Caco-2 (cell line): Measurements from ENCODE around the gene PGC. TPM values are rescaled to one million over a fixed set of nuclear protein-coding genes. Genes with fewer than 3 reads are reported as not detected.

ENCODE experiments used
- BruUV-seq: library from RNA; stranded (reverse); fragments of 400-500 nt; replicated peaks from 2 replicates; lab custom pipeline; 2021; lab: Mats Ljungman, UMichigan
- CTCF ChIA-PET: fragments of 300-600 bp; sonication (Branson Sonifier 250); formaldehyde crosslinking; loops from one replicate; lab custom pipeline; 2022; ENCODE audit warnings: antibody characterized with exemption; lab: Charles Lee
- POLR2A ChIA-PET: fragments of 300-600 bp; sonication (Branson Sonifier 250); formaldehyde crosslinking; loops from one replicate; lab custom pipeline; 2022; ENCODE audit warnings: antibody characterized with exemption; lab: Charles Lee
- DNase-seq, 2 experiments: peaks; one replicate each; pipeline versions ENCODE4 v3.0.0 to v3.0.0-alpha.2; 2020 to 2022
- H3K27me3 ChIP-seq: replicated peaks from 2 replicates; pipeline ENCODE4 v1.6.0; 2011; ENCODE audit warnings: low read length; ENCODE audit not compliant: control insufficient read depth, insufficient read depth
- H3K36me3 ChIP-seq: 2 replicates; pipeline ENCODE4 v1.5.1; 2011; ENCODE audit warnings: low read length; ENCODE audit not compliant: control insufficient read depth, insufficient read depth
- H3K4me1 ChIP-seq: fragments of 250-450 bp; sonication (Bioruptor Pico); 2 replicates; pipeline ENCODE4 v1.5.1; 2020; ENCODE audit warnings: mild to moderate bottlenecking
- H3K4me3 ChIP-seq: 2 replicates; pipeline ENCODE4 v1.5.1; 2011; ENCODE audit warnings: low read depth, mild to moderate bottlenecking, control low read depth, low read length
- H3K9me3 ChIP-seq: fragments of 250-450 bp; sonication (Bioruptor Pico); 2 replicates; pipeline ENCODE4 v1.5.1; 2020; ENCODE audit warnings: mild to moderate bottlenecking, moderate library complexity
- H3K27ac Mint-ChIP-seq: one replicate; pipeline ENCODE4 v1.8.0; 2022; ENCODE audit warnings: mixed read lengths; ENCODE audit not compliant: unreplicated experiment
- H3K27me3 Mint-ChIP-seq: one replicate; pipeline ENCODE4 v1.8.0; 2022; ENCODE audit warnings: mixed read lengths; ENCODE audit not compliant: insufficient read depth, unreplicated experiment
- H3K36me3 Mint-ChIP-seq: one replicate; pipeline ENCODE4 v1.8.0; 2022; ENCODE audit warnings: mild to moderate bottlenecking, mixed read lengths; ENCODE audit not compliant: insufficient read depth, unreplicated experiment
- H3K4me1 Mint-ChIP-seq: one replicate; pipeline ENCODE4 v1.8.0; 2022; ENCODE audit warnings: low read depth, mixed read lengths; ENCODE audit not compliant: unreplicated experiment
- H3K4me3 Mint-ChIP-seq: one replicate; pipeline ENCODE4 v1.8.0; 2022; ENCODE audit warnings: mild to moderate bottlenecking, moderate library complexity, mixed read lengths; ENCODE audit not compliant: unreplicated experiment
- H3K9me3 Mint-ChIP-seq: one replicate; pipeline ENCODE4 v1.8.0; 2022; ENCODE audit warnings: mixed read lengths; ENCODE audit not compliant: unreplicated experiment
- CTCF ChIP-seq, 2 experiments: fragments of 200-600 bp in 1 of 2; IDR thresholded peaks; 1 replicate in 1 of 2; 2 replicates in 1 of 2; pipeline versions ENCODE4 v1.5.1 to v1.8.0; 2011 to 2022; ENCODE audit warnings: antibody characterized with exemption in 1 of 2, control low read depth in 1 of 2, inconsistent platforms in 1 of 2, low read depth in 1 of 2, low read length in 1 of 2, mild to moderate bottlenecking in 1 of 2, moderate library complexity in 1 of 2; ENCODE audit not compliant: insufficient read depth in 1 of 2, severe bottlenecking in 1 of 2, unreplicated experiment in 1 of 2
- intact Hi-C: fragments of 100-400 bp; cut with micrococcal nuclease; formaldehyde crosslinking; loops from one replicate; pipeline ENCODE4 v1.10.0; 2022; ENCODE audit not compliant: unreplicated experiment
- total RNA-seq: library from RNA; stranded (reverse); gene quantifications from 2 replicates; pipeline ENCODE4 v1.2.3, GENCODE V29; 2022

Gene PGC
- total RNA-seq, 1 experiment from 2014 or later: 12.2 TPM

- intact Hi-C loops: no loop called here
- no TSS peak for BruUV-seq
- DNase-seq: no peak
- Mint-ChIP-seq H3K36me3 (peaks cover 4% of the 10 kb centered on the region), H3K27ac (no peak overlapping the region), H3K4me3 (no peak overlapping the region), H3K9me3 (no peaks in the 10 kb centered on the region), H3K4me1 (no peaks in the 10 kb centered on the region), H3K27me3 (no peaks in the 10 kb centered on the region)
- Histone ChIP-seq H3K4me3 (no peak overlapping the region), H3K4me1 (no peaks in the 10 kb centered on the region), H3K9me3 (no peaks in the 10 kb centered on the region), H3K36me3 (no peaks in the 10 kb centered on the region), H3K27me3 (no peaks in the 10 kb centered on the region)
- ChIA-PET POLR2A (no interaction called here), CTCF (interaction anchor here (0.6 kb wide), 1 partner anchor 62 kb away, joined by 4 read pairs; no protein-coding TSS in a partner anchor)
- TF ChIP-seq CTCF (IDR thresholded peaks at IDR 0.05; ENCODE audit: insufficient read depth in 1 of 2, low read depth in 1 of 2, low read length in 1 of 2, severe bottlenecking in 1 of 2, unreplicated experiment in 1 of 2): no peak
These were observed 34.0 kb downstream of the PGC start for GRCh38 chr6:41713159-41713649.

- DNase-seq: no peak
- CTCF ChIA-PET: interaction anchor here (0.6 kb wide), 1 partner anchor 62 kb away, joined by 4 read pairs; no protein-coding TSS in a partner anchor
- no peak overlapping the region for H3K27ac Mint-ChIP-seq
- TF ChIP-seq CTCF (IDR thresholded peaks at IDR 0.05; ENCODE audit: insufficient read depth in 1 of 2, low read depth in 1 of 2, low read length in 1 of 2, severe bottlenecking in 1 of 2, unreplicated experiment in 1 of 2): no peak
- H3K9me3 ChIP-seq: no peaks in the 10 kb centered on the region
- H3K4me3 ChIP-seq: no peak overlapping the region
- no peaks in the 10 kb centered on the region for H3K4me1 ChIP-seq
- no TSS peak for BruUV-seq
- intact Hi-C loops: no loop called here
- H3K27me3 Mint-ChIP-seq: no peaks in the 10 kb centered on the region
- no peak overlapping the region for H3K4me3 Mint-ChIP-seq
- POLR2A ChIA-PET: no interaction called here
- H3K27me3 ChIP-seq: no peaks in the 10 kb centered on the region
- no peaks in the 10 kb centered on the region for H3K4me1 Mint-ChIP-seq
- peaks cover 4% of the 10 kb centered on the region for H3K36me3 Mint-ChIP-seq
- no peaks in the 10 kb centered on the region for H3K9me3 Mint-ChIP-seq
- no peaks in the 10 kb centered on the region for H3K36me3 ChIP-seq
These were observed 34.5 kb downstream of the PGC start for GRCh38 chr6:41712651-41713103.

GRCh38 chr6:41711323-41712038, 35.7 kb downstream of the PGC start:
- no peak overlapping the region for H3K27ac Mint-ChIP-seq
- TF ChIP-seq CTCF (IDR thresholded peaks at IDR 0.05; ENCODE audit: insufficient read depth in 1 of 2, low read depth in 1 of 2, low read length in 1 of 2, severe bottlenecking in 1 of 2, unreplicated experiment in 1 of 2): no peak
- no peaks in the 10 kb centered on the region for H3K4me1 Mint-ChIP-seq
- POLR2A ChIA-PET: no interaction called here
- H3K36me3 ChIP-seq: no peaks in the 10 kb centered on the region
- BruUV-seq: no TSS peak
- no peaks in the 10 kb centered on the region for H3K9me3 Mint-ChIP-seq
- H3K4me3 ChIP-seq: no peak overlapping the region
- no peaks in the 10 kb centered on the region for H3K27me3 ChIP-seq
- CTCF ChIA-PET: no interaction called here
- no peaks in the 10 kb centered on the region for H3K9me3 ChIP-seq
- no peak overlapping the region for H3K4me3 Mint-ChIP-seq
- no peak for DNase-seq
- intact Hi-C loops: no loop called here
- no peaks in the 10 kb centered on the region for H3K4me1 ChIP-seq
- H3K36me3 Mint-ChIP-seq: peaks cover 4% of the 10 kb centered on the region
- no peaks in the 10 kb centered on the region for H3K27me3 Mint-ChIP-seq
